HG02798 (cell line): ENCODE results near the gene OR2Z1.

Experiments used
- ATAC-seq: cut with Tn5 transposase; IDR thresholded peaks from one replicate; pipeline ENCODE4 v1.9.1; 2021; ENCODE audit warnings: mild to moderate bottlenecking; ENCODE audit not compliant: unreplicated experiment, poor library complexity

The OR2Z1 gene

DNA sequence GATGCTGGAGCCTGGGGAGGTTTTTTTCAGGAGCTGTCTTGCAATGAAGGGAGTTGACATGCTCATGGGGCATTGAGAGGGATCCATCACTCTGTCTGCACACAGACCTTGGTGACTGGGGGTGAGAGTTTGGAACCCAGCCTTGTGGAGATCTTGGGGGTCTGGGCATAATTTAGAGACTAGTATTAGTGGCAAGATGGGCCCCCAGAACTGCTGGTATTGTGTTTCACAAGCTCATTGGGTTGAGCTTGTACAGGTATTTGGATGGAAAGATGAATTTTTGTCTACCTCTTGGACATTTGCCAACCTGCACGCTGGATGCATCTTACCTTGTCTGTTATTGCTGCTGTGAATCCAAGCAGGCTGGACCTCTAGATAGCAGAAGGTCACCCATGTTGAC, at the start of gene OR2Z1:
Gene OR2Z1, plus strand, starts transcription at position 301 of the 400 bp plus-strand sequence. CDS start 9,395 bp downstream, outside the sequence.
- ATAC-seq: no peak

- no peak for ATAC-seq
Measured at GRCh38 chr19:8673276-8673891, 48.0 kb upstream of the OR2Z1 start.

GRCh38 chr19:8675066-8675465, 46.4 kb upstream of the OR2Z1 start:
- ATAC-seq: no peak

- ATAC-seq: no peak
Measured at GRCh38 chr19:8678244-8678807, 43.1 kb upstream of the OR2Z1 start.

DNA sequence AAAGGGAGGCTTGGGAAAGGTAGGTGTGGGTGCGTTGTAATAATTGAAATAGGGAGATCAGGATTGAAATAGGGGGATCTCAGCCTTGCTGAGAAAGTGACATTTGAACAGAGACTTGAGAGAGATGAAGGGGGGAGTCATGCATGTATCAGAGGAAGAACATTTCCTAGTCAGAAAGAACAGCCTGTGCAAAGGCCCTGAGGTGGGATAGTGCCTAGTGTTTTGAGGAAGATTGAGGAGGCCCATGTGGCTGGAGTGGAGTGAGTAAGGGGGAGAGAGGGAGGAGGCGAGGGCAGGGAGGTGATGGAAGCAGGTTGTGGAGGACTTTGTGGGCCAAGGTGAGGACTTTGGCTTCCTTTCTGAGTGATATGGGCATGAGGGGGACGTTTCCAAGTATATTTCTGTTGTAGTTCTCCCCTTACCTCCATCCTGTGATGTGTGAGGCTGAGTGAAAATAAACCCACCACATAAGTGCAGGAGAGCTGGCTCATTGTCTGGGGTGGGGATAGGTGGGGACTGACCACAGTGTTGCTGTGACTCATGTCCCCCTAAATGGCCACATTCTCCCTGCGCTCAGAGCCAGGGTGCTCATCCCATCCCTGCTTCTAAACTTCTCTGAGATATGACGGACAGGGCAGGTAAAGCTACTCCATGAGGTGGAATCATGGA, 40.6 kb upstream of the OR2Z1 start:
- ATAC-seq: no peak

GRCh38 chr19:8681345-8682029, 39.9 kb upstream of the OR2Z1 start:
- no peak for ATAC-seq

GRCh38 chr19:8682472-8682871, 39.0 kb upstream of the OR2Z1 start:
- ATAC-seq: no peak

- no peak for ATAC-seq
Measured at GRCh38 chr19:8682931-8683330, 38.5 kb upstream of the OR2Z1 start.

DNA sequence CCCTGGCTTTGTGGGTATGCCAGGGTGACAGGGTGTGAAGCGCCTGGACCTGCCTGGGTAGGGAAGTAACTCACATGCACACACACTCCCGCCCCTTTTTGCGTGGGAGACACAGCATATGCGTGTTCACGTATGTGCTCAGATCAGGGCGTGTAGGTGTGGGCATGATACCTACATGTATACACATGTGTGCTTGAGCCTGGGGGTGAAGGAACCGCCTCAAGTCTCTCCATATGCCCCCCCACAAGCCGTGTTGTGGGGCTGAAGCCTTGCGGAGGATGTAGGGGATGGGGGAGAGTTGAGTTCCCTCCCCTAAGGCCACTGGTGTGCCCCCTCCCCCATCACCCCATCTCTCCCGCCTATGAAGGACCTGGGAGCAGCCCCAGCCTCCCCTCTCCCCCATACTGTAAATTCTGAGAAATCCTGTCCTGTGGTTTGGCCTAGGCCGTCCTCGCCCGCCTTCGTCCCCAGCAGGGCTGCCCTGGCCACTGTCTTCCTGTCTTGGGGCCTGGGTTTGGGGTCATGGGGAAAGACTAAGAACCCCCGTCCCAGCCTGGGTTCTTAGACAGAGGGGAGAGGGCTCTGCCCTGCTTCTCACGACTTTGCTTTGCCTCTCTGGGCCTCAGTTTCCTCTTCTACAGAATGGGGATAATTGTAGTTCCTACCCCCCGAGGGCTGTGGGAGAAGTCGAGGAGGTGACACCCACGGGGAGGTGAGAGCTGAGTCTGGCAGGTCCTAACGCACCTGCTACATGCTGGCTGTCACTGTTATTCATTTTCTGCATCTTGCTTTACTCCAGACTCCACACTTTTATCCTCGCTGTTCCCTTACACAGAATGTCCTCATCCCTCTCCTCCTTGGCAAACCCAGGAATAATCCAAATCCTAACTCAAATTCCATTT, 37.2 kb upstream of the OR2Z1 start:
- no peak for ATAC-seq

GRCh38 chr19:8686549-8686948, 34.9 kb upstream of the OR2Z1 start:
- ATAC-seq: no peak

DNA sequence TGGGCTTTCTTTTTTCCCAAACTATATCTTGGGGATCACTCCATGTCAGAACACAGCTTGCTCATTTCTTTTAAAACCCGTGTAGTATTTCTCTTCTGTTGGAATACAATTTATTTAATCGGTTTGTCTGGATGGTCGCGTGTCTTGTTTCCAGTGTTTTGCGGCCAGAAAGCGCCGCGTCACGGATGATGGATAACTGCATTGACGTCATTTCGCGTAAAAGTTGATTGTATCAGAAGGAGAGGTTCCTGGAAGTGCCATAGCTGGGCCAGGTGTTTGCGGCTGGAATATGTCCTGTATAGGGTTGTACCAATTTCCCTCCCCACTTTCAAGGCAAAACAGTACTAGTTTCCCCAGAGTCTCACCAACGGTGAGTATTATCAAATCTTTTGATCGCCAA, 32.5 kb upstream of the OR2Z1 start:
- no peak for ATAC-seq

- no peak for ATAC-seq
Measured at GRCh38 chr19:8690753-8691539, 30.5 kb upstream of the OR2Z1 start.

DNA sequence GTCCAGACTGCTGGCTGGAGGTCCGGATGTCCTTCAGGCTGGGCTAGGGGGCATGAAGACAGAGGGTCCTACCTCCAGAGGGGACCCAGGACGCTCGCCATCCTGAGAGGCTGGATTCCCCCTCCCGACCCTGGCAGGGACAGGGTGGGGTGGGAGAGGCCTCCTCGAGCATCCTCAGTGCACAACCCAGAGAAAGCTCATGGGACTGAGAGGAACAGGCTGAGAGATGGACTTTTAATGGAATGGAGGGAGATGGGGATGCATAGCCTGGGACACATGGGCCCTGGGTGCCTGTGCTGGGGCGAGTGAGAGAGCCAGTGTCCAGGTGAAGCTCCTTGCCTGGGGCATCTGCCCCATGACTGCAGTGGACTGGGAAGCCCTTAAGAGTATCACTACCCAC, 25.9 kb upstream of the OR2Z1 start:
- no peak for ATAC-seq

DNA sequence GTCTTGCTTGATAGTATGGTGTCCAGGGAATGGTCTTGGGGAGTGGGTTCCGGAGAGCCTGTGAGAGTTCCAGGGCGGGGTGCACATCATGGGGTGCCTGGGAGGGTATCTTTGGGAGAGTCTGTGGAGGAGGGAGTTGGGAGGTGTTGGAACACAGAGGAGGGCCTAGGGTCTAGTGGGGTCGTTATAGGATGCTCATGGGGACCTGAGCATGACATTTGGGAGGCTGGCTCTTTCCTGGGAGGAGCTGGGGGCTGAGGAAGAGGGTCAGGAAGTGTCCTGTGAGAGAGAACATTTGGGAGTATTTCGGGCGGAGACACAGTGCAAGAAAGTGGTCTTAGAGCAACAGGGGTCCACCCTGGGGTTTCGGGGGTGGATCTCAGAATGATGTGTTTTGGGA, 25.5 kb upstream of the OR2Z1 start:
- no peak for ATAC-seq

DNA sequence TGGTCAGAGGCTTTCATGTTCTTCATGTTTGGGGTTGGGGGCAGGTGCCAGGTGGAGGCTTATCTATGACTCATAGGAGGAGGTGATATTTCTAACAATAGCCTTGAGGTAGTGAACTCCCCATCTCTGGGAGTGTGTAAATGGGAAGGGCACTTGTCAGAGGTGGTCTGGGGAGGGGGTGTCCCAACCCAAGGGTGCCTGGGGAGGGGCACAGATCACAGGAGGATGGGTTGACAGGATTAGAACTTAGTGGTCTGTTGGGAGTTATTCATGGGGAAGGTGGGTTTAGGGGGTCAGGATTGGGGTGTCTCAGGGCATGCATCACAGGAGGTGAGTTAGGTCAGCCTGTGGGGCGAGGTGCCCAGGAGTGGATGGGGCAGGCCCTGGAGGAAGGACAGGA, 24.4 kb upstream of the OR2Z1 start:
- ATAC-seq: no peak

GRCh38 chr19:8697671-8698432, 23.6 kb upstream of the OR2Z1 start:
- no peak for ATAC-seq

DNA sequence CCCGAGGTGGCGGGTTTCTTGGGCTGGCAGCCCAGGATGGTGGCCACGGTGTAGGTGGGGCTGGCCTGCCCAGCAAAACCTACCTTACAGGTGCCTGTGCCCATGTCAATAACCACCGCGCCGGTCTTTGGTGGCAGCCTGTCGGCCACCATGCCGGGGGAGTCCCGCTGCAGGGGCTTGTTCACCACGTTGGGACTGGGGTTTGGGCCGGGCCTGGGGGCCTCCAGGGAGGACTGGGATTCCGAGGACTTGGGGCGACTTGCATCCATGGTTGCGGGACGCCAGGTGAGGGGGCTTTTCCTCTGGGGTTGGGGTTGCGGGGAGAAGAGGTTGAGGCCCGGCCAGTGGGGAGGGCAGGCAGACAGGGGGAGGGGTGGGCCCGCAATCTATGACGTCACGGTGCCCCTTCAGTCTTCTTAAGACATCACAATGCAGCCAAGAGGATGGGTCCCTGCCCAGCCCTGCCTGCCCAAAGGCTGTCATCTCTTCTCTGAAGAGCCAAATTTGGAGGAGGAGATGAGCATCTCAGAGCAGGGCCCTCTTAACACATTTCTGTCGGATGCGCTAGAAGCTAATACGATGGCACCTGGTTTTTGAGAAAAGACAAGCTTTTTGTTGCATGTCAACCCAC, 22.9 kb upstream of the OR2Z1 start, which contains the start of gene ACTL9:
Gene ACTL9, minus strand, starts transcription at position 363 of the 631 bp plus-strand sequence. Its CDS starts 94 bp downstream, at position 269.
- ATAC-seq: no peak

GRCh38 chr19:8699908-8700307, 21.5 kb upstream of the OR2Z1 start:
- no peak for ATAC-seq
